H9 (cell line): ENCODE data around the gene UBTF. TPM values are rescaled to one million over a fixed set of nuclear protein-coding genes. Genes with fewer than 3 reads are reported as not detected.

Experiments
- DNase-seq: peaks from one replicate; pipeline ENCODE4 v3.0.0-alpha.2; 2017
- H2AFZ ChIP-seq: one replicate; pipeline ENCODE4 v1.6.1; 2013; ENCODE audit warnings: mild to moderate bottlenecking, low read length, control low read depth, moderate library complexity
- H2AK5ac ChIP-seq: 2 replicates; pipeline ENCODE4 v1.6.1; 2013; ENCODE audit warnings: low read length, control low read depth, mixed read lengths; ENCODE audit not compliant: insufficient read length
- H2BK120ac ChIP-seq: one replicate; pipeline ENCODE4 v1.6.1; 2013; ENCODE audit warnings: low read depth, mild to moderate bottlenecking, low read length, control low read depth, inconsistent platforms; ENCODE audit not compliant: poor library complexity, severe bottlenecking
- H2BK12ac ChIP-seq: 2 replicates; pipeline ENCODE4 v1.6.1; 2013; ENCODE audit warnings: low read length, control low read depth, mixed read lengths, low read depth; ENCODE audit not compliant: insufficient read length
- H2BK15ac ChIP-seq: 2 replicates; pipeline ENCODE4 v1.6.1; 2013; ENCODE audit warnings: low read depth, low read length, control low read depth
- H2BK20ac ChIP-seq: one replicate; pipeline ENCODE4 v1.6.1; 2013; ENCODE audit warnings: low read depth, mild to moderate bottlenecking, low read length, control low read depth, inconsistent platforms; ENCODE audit not compliant: poor library complexity, severe bottlenecking
- H2BK5ac ChIP-seq: 2 replicates; pipeline ENCODE4 v1.6.1; 2013; ENCODE audit warnings: low read length, control low read depth, mixed read lengths; ENCODE audit not compliant: insufficient read length
- H3K14ac ChIP-seq: 2 replicates; pipeline ENCODE4 v1.6.1; 2013; ENCODE audit warnings: low read length, control low read depth; ENCODE audit not compliant: insufficient read depth
- H3K18ac ChIP-seq: 2 replicates; pipeline ENCODE4 v1.6.1; 2013; ENCODE audit warnings: low read depth, mild to moderate bottlenecking, mixed read lengths, low read length, control low read depth; ENCODE audit not compliant: insufficient read length
- H3K23ac ChIP-seq: 2 replicates; pipeline ENCODE4 v1.6.1; 2013; ENCODE audit warnings: low read length, control low read depth, mixed read lengths, low read depth; ENCODE audit not compliant: insufficient read length
- H3K23me2 ChIP-seq: 2 replicates; pipeline ENCODE4 v1.6.1; 2013; ENCODE audit warnings: low read depth, mild to moderate bottlenecking, mixed read lengths, low read length, control low read depth; ENCODE audit not compliant: insufficient read length, poor library complexity, severe bottlenecking
- H3K27ac ChIP-seq: 2 replicates; pipeline ENCODE4 v1.5.1; 2013; ENCODE audit warnings: low read length, control low read depth, mixed read lengths, low read depth; ENCODE audit not compliant: insufficient read length
- H3K27me3 ChIP-seq: 2 replicates; pipeline ENCODE4 v1.6.1; 2013; ENCODE audit warnings: low read length, control low read depth, inconsistent platforms; ENCODE audit not compliant: insufficient read depth
- H3K4ac ChIP-seq: 2 replicates; pipeline ENCODE4 v1.6.1; 2013; ENCODE audit warnings: low read depth, mild to moderate bottlenecking, control low read depth, inconsistent platforms, low read length, moderate library complexity
- H3K4me1 ChIP-seq: 2 replicates; pipeline ENCODE4 v1.6.1; 2013; ENCODE audit warnings: low read length, control low read depth, inconsistent platforms; ENCODE audit not compliant: insufficient read depth
- H3K4me2 ChIP-seq: 2 replicates; pipeline ENCODE4 v1.6.1; 2013; ENCODE audit warnings: low read length, control low read depth, mixed read lengths; ENCODE audit not compliant: insufficient read length, insufficient read depth
- H3K56ac ChIP-seq: 2 replicates; pipeline ENCODE4 v1.6.1; 2013; ENCODE audit warnings: low read depth, mild to moderate bottlenecking, mixed read lengths, low read length, control low read depth; ENCODE audit not compliant: insufficient read length
- H3K79me1 ChIP-seq: 2 replicates; pipeline ENCODE4 v1.6.1; 2013; ENCODE audit warnings: low read depth, mild to moderate bottlenecking, moderate library complexity, low read length, control low read depth, inconsistent platforms; ENCODE audit not compliant: insufficient read depth, poor library complexity, severe bottlenecking
- H3K79me2 ChIP-seq: 2 replicates; pipeline ENCODE4 v1.6.1; 2013; ENCODE audit warnings: low read length, control low read depth, inconsistent platforms; ENCODE audit not compliant: insufficient read depth
- H3K9ac ChIP-seq: 2 replicates; pipeline ENCODE4 v1.6.1; 2013; ENCODE audit warnings: low read length, control low read depth, mixed read lengths; ENCODE audit not compliant: insufficient read length; ENCODE audit errors: extremely low read depth
- H3K9me3 ChIP-seq: one replicate; pipeline ENCODE4 v1.6.1; 2013; ENCODE audit warnings: low read depth, low read length, inconsistent platforms; ENCODE audit not compliant: control insufficient read depth
- H3T11ph ChIP-seq: one replicate; pipeline ENCODE4 v1.6.1; 2013; ENCODE audit warnings: mild to moderate bottlenecking, low read length, control low read depth, inconsistent platforms
- H4K20me1 ChIP-seq: one replicate; pipeline ENCODE4 v1.6.1; 2013; ENCODE audit not compliant: control insufficient read depth, insufficient read length, insufficient read depth
- H4K5ac ChIP-seq: 2 replicates; pipeline ENCODE4 v1.6.1; 2013; ENCODE audit warnings: low read depth, mild to moderate bottlenecking, mixed read lengths, low read length, control low read depth; ENCODE audit not compliant: insufficient read length
- H4K8ac ChIP-seq: replicated peaks from 2 replicates; pipeline ENCODE4 v1.6.1; 2013; ENCODE audit warnings: low read length, control low read depth, mixed read lengths, low read depth; ENCODE audit not compliant: insufficient read length
- H4K91ac ChIP-seq: 2 replicates; pipeline ENCODE4 v1.6.1; 2013; ENCODE audit warnings: low read depth, mild to moderate bottlenecking, moderate library complexity, mixed read lengths, low read length, control low read depth; ENCODE audit not compliant: insufficient read length
- H3K27ac Mint-ChIP-seq, 3 experiments: 2 replicates in 2 of 3; 3 replicates in 1 of 3; pipeline ENCODE4 v1.8.0; 2020 to 2021; ENCODE audit warnings: mixed read lengths in 3 of 3, mild to moderate bottlenecking in 1 of 3, moderate library complexity in 1 of 3
- H3K27me3 Mint-ChIP-seq: 2 replicates; pipeline ENCODE4 v1.8.0; 2021; ENCODE audit warnings: low read depth, mild to moderate bottlenecking, moderate library complexity, mixed read lengths
- H3K36me3 Mint-ChIP-seq, 3 experiments: 2 replicates in 2 of 3; 3 replicates in 1 of 3; pipeline ENCODE4 v1.8.0; 2020 to 2021; ENCODE audit warnings: low read depth in 3 of 3, mixed read lengths in 3 of 3; ENCODE audit not compliant: insufficient read depth in 1 of 3
- H3K4me1 Mint-ChIP-seq, 2 experiments: 2 replicates each; pipeline ENCODE4 v1.8.0; 2020; ENCODE audit warnings: mixed read lengths in 2 of 2
- H3K4me3 Mint-ChIP-seq, 2 experiments: 2 replicates in 1 of 2; 3 replicates in 1 of 2; pipeline ENCODE4 v1.8.0; 2020 to 2021; ENCODE audit warnings: mild to moderate bottlenecking in 2 of 2, mixed read lengths in 2 of 2, moderate library complexity in 1 of 2
- H3K9me3 Mint-ChIP-seq, 2 experiments: 2 replicates in 1 of 2; 3 replicates in 1 of 2; pipeline ENCODE4 v1.8.0; 2020; ENCODE audit warnings: mild to moderate bottlenecking in 2 of 2, mixed read lengths in 2 of 2, moderate library complexity in 1 of 2
- WGBS: extraction: QIAGEN DNeasy Blood & Tissue Kit; methylation state at CpG from one replicate; pipeline ENCODE4 v1.1.7; 2013; ENCODE audit warnings: missing lambda C conversion rate, low lambda C conversion rate, mixed read lengths; ENCODE audit not compliant: insufficient read length; ENCODE audit errors: extremely low coverage; 5-methylcytosine and 5-hydroxymethylcytosine counted together
- total RNA-seq: library from RNA; stranded (reverse); gene quantifications from 2 replicates; pipeline ENCODE4 v1.2.1, GENCODE V29; 2021
- TF ChIP-seq, protein P1 (sequence below): fragments of 200-600 bp; sonication (generic); conservative IDR thresholded peaks from 3 replicates; pipeline ENCODE4 v1.8.0; 2021; ENCODE audit warnings: antibody characterized with exemption, mild to moderate bottlenecking

The UBTF gene
- total RNA-seq, 1 experiment from 2014 or later = 151 TPM

DNA sequence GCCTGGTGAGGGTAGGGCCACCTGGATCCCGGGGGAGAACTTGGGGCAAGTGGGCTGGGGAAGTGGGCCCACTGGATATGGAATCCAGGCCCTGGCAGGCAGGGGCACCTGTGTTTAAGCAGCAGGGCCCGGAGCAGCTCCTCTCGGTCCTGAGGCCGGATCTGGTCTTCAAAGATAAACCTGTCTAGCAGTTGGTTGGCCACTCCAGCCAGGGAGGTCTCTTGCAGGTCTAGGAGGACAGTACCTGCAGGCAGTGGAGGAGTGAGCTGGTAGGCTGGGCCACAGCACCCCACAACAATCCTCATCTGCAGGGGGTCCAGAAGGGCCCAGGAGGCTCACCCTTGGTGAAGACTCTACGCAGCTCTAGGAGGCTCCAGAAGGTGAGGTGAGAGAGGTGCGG is 40.8 kb upstream of the UBTF start:
- H3K27me3 Mint-ChIP-seq = peaks cover 12% of the 10 kb centered on the region
- no peak overlapping the region for H3K4me3 Mint-ChIP-seq
- Histone ChIP-seq H3K27ac (no peak overlapping the region), H2BK20ac (no peak overlapping the region), H3K18ac (no peak overlapping the region), H3K79me1 (no peaks in the 10 kb centered on the region), H3K23me2 (no peaks in the 10 kb centered on the region), H2AFZ (no peak overlapping the region), H3K9me3 (no peaks in the 10 kb centered on the region), H3K4ac (no peak overlapping the region), H2BK120ac (no peak overlapping the region), H3T11ph (no peak overlapping the region), H3K14ac (no peak overlapping the region), H2BK15ac (no peak overlapping the region; the same call in 1 of the 2 replicates), H2BK5ac (no peak overlapping the region), H3K79me2 (no peaks in the 10 kb centered on the region), H3K56ac (no peak overlapping the region), H3K4me1 (no peaks in the 10 kb centered on the region), H4K20me1 (no peaks in the 10 kb centered on the region), H2BK12ac (no peak overlapping the region), H4K8ac (no peak overlapping the region), H3K4me2 (no peak overlapping the region), H4K91ac (no peak overlapping the region), H4K5ac (no peak overlapping the region), H3K23ac (no peak overlapping the region), H3K27me3 (no peaks in the 10 kb centered on the region), H2AK5ac (no peak overlapping the region), H3K9ac (no peak overlapping the region)
- no peaks in the 10 kb centered on the region for H3K36me3 Mint-ChIP-seq
- H3K9me3 Mint-ChIP-seq = no peaks in the 10 kb centered on the region
- H3K27ac Mint-ChIP-seq = no peak overlapping the region
- DNase-seq = no peak
- peaks cover 0 to 6% of the 10 kb centered on the region in 2 experiments; a peak in 2 of 4 replicates for H3K4me1 Mint-ChIP-seq
- TF ChIP-seq, protein P1, sequence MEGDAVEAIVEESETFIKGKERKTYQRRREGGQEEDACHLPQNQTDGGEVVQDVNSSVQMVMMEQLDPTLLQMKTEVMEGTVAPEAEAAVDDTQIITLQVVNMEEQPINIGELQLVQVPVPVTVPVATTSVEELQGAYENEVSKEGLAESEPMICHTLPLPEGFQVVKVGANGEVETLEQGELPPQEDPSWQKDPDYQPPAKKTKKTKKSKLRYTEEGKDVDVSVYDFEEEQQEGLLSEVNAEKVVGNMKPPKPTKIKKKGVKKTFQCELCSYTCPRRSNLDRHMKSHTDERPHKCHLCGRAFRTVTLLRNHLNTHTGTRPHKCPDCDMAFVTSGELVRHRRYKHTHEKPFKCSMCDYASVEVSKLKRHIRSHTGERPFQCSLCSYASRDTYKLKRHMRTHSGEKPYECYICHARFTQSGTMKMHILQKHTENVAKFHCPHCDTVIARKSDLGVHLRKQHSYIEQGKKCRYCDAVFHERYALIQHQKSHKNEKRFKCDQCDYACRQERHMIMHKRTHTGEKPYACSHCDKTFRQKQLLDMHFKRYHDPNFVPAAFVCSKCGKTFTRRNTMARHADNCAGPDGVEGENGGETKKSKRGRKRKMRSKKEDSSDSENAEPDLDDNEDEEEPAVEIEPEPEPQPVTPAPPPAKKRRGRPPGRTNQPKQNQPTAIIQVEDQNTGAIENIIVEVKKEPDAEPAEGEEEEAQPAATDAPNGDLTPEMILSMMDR = no peak
- no CpG with 5 or more reads among the region's 6 CpGs for WGBS
